HFF-Myc (cell line): ENCODE data around the gene DIP2B.
"Not testable (repeated sequence)": the region's sequence is repeated elsewhere in the genome, so short reads cannot be mapped to it uniquely, and the experiment has no call there.

Experiments used
- DNase-seq: peaks from one replicate; pipeline ENCODE4 v3.0.0-alpha.2; 2011; ENCODE audit warnings: low read depth; ENCODE audit errors: extremely low read depth
- H3K4me3 ChIP-seq: replicated peaks from 2 replicates; pipeline ENCODE4 v1.5.1; 2011; ENCODE audit warnings: low read depth, mild to moderate bottlenecking, control low read depth, low read length
- CTCF ChIP-seq: IDR thresholded peaks from 2 replicates; pipeline ENCODE4 v1.5.1; 2012; ENCODE audit warnings: mild to moderate bottlenecking, low read depth, low read length, control low read depth; ENCODE audit errors: missing control alignments

The DIP2B gene

DNA sequence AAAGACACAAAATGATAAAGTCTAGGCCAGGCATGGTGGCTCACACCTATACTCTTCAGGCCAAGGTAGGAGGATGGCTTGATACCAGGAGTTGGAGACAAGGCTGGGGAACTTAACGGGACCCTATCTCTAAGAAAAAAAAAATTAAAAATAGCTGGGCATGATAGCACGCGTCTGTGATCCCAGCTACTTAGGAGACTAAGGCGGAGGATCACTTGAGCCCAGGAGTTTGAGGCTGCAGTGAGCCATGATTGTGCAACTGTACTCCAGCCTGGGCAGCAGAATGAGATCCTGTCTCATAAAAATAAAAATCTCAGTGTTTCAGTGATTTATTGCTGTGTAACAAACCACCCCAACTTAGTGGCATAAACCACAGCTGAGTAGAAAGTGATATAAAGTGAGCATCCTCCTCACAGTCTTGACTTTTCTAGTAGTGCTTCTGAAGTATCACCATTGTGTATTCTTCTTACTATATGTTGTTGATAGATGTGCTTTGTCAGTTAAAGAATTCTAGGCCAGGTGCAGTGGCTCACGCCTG is 248.5 kb downstream of the DIP2B start:
- DNase-seq: no peak
- H3K4me3 ChIP-seq: no peak overlapping the region
- no peak for TF ChIP-seq CTCF

DNA sequence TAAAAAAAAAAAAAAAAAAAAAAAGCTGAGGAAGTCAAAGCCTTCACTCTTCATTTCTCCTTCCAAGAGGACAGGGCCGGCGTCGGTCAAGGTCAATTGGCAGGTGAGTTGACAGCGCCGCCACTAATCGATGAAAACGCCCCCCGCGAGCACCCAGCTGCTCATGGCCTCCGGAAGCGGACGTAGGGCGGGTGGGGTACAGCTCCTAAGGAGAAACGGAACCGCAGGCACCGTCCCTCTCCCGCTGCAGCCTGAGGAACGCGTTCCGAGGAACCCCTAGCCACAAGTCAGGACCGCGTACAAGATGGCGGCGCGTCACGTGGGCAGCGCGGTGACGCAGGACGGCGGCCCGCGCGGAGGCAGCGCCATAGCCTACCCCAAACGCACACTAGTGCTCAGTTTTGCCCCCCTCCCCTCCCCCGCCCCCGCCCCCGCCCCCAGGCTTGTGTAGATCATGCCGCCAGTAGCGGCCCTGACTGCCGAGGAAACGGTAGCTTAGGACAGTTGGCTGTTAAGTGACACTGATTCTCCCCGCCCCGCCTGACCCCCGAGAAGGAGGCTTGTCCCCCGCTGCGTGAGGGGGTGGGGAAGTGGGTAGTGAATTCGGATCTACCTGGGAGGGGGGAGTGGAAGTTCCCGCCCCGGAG is 259.0 kb downstream of the DIP2B start, which contains the start of gene ATF1:
TSS of gene ATF1 (plus strand) at position 463 of the 647 bp plus-strand sequence. CDS start 16,045 bp downstream, outside the sequence.
- no peak for TF ChIP-seq CTCF
- DNase-seq: peak; percentile 75

GRCh38 chr12:50764286-50765094 is 259.7 kb downstream of the DIP2B start:
- H3K4me3 ChIP-seq: peak overlapping the region; percentile 93
- TF ChIP-seq CTCF: no peak
- DNase-seq: no peak

More for the DNA sequence above, 259.0 kb downstream of the DIP2B start, which contains the start of gene ATF1:
- H3K4me3 ChIP-seq: peak within 1 kb of the TSS; percentile 93

DNA sequence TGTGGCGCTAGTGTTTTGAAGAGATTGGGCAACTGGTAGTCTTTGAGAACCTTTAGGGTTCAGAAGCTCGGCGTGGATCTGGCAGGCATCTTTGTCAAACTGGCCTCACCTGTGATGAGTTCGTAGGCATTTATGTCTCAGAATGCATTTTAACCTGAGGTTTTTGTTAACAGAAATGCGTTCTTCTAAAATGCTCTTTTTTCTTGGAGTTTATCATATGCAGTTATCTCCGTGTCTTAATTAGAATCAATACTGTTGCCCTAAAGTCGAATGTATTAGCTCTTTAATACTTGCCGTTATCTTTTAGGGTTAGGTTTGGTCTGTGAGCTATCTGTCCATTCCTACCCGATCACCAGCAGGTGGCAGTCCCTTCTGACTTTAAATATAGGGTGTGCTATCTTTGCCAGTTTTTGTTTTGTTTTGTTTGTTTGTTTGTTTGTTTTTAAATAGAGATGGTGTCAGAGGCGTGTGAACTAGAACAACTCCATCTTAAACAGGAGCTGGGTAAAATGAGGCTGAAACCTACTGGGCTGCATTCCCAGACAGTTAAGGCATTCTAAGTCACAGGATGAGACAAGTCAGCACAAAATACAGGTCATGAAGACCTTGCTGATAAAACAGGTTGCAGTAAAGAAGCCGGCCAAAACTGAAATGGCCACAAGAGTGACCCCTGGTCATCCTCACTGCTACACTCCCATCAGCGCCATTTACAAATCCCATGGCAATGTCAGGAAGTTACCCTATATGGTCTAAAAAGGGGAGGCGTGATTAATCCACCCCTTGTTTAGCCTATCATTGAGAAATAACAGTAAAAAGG is 260.5 kb downstream of the DIP2B start:
- peak overlapping the region; percentile 93 for H3K4me3 ChIP-seq
- TF ChIP-seq CTCF: peak; percentile 70
- DNase-seq: no peak

DNA sequence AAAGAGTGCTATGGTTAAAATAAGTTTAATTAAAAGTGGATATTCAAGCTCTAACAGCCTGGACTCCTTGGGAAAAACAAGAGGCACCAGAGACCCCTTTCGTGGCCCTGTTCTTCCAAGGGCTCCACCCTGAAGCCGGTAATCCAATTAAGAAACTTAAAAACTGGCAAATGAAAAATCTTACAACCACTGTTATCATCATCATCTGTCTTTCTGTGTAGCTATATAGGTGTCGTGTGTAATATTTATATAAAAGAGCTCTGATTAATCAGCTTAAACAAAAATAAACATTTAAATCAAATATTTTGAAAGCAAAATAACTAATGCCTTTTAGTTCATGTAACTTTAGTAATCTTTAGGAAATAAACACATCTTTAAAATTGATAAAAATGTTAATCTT is 263.6 kb downstream of the DIP2B start:
- no peak for TF ChIP-seq CTCF
- H3K4me3 ChIP-seq: no peak overlapping the region
- no peak for DNase-seq

GRCh38 chr12:50768813-50769212 is 264.0 kb downstream of the DIP2B start:
- H3K4me3 ChIP-seq, DNase-seq: not testable (repeated sequence)
